Central memory CD8-positive, alpha-beta T cell (primary cell): ENCODE data around the gene PERM1.

Experiments
- ATAC-seq: fragments of 150-1000 bp; cut with Tn5 transposase; replicated peaks from 2 replicates; pipeline ENCODE4 v1.10.0; 2022; ENCODE audit warnings: mild to moderate bottlenecking, moderate FRiP score, moderate number of reproducible peaks; ENCODE audit not compliant: poor library complexity, severe bottlenecking; ENCODE audit errors: extremely low read depth
- DNase-seq, 2 donors: peaks; one replicate each; pipeline ENCODE4 v3.0.0; 2021; ENCODE audit warnings: low spot score in 2 of 2
- H3K27ac Mint-ChIP-seq: one replicate; pipeline ENCODE4 v1.8.0; 2022; ENCODE audit warnings: low read depth, mild to moderate bottlenecking, moderate library complexity, mixed read lengths
- H3K27me3 Mint-ChIP-seq: one replicate; pipeline ENCODE4 v1.8.0; 2022; ENCODE audit warnings: mixed read lengths
- H3K36me3 Mint-ChIP-seq: one replicate; pipeline ENCODE4 v1.8.0; 2022; ENCODE audit warnings: mild to moderate bottlenecking, moderate library complexity, mixed read lengths; ENCODE audit not compliant: insufficient read depth
- H3K4me1 Mint-ChIP-seq: one replicate; pipeline ENCODE4 v1.8.0; 2022; ENCODE audit warnings: mixed read lengths
- H3K4me3 Mint-ChIP-seq: one replicate; pipeline ENCODE4 v1.8.0; 2022; ENCODE audit warnings: mild to moderate bottlenecking, moderate library complexity, mixed read lengths
- H3K9me3 Mint-ChIP-seq: one replicate; pipeline ENCODE4 v1.8.0; 2022; ENCODE audit warnings: mixed read lengths

Gene PERM1

DNA sequence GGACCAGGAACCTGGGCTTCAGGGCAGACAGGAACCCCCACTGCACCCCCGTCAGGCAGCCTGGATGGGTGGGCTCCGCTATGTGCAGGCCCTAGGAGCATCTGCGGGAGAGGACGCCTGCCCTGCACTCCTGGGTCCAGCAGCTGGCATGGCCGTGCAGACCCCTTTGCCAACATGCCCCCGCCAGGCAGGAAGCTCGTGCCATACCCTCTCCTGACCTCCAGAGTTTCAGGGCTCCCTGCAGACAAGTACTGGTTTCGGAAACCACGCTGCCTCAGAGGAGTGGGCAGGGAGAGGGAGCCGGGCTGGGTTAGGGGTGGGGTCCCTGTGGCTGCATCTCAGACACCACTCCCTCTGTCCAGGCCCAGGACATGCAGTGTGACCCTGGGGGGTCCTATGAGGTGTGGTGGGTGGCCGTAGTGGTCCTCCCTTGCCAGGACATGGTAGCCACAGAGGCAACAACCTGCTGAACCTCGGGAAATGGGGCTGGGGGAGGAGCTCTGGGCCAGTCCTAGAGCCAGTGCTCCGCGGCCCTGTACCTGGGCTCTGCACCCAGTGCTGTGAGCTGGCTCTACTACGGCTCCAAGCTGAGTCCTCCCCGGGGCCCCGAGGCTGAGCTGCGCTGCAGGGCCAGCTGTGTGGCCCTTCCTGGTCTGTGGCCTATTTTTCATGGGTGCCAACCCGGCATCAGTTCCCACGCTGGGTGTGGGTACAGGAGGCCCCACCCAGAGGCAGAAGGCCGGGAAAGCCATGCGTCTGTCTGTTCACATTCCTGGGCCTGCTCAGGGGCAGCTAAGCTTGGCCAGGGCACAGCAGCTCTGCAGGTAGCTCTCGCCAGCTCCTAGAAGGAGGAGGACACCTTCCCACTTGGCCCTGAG, 14.2 kb downstream of the PERM1 start:
- H3K27me3 Mint-ChIP-seq = no peaks in the 10 kb centered on the region
- peaks cover 5% of the 10 kb centered on the region for H3K36me3 Mint-ChIP-seq
- no peaks in the 10 kb centered on the region for H3K4me1 Mint-ChIP-seq

DNA sequence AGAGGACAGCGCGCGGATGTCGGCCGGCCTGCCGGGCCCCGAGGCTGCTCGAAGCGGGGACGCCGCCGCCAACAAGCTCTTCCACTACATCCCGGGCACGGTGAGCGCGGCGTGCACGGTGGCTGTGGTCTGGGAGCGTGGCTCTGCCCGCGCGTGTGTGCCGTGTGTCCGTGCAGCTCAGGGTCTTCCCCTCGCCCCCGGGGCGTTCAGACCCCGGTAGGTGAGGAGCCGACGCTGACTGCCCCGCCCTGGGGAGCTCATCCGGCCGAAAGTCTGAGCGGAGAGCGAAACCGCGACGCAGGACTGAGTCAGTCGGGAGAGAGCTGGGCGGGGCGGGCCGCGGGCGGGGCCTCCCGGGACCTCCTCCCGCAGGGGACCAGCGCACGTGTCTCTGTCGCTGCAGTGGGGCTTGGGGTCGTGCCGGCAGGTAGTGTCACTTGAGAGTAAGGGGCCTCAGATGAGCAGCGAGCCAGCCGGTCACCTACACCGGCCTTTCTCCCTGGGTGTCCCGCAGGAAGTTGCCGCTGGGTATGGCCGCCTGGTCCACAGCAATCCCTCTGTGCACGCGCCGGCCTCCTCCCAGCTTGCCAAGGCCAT, 15.1 kb downstream of the PERM1 start:
- H3K9me3 Mint-ChIP-seq = no peaks in the 10 kb centered on the region
- peak; percentile 87 for ATAC-seq
- no peaks in the 10 kb centered on the region for H3K27me3 Mint-ChIP-seq
- no peaks in the 10 kb centered on the region for H3K4me1 Mint-ChIP-seq
- DNase-seq = peak in 1 of 2 donors; percentile 41
- H3K36me3 Mint-ChIP-seq = peaks cover 5% of the 10 kb centered on the region
- peak overlapping the region; percentile 76 for H3K4me3 Mint-ChIP-seq
- H3K27ac Mint-ChIP-seq = peak overlapping the region; percentile 22

More for the DNA sequence above, 14.2 kb downstream of the PERM1 start:
- Mint-ChIP-seq H3K9me3 (no peaks in the 10 kb centered on the region), H3K4me3 (no peak overlapping the region), H3K27ac (no peak overlapping the region)
- ATAC-seq = no peak
- DNase-seq = no peak

DNA sequence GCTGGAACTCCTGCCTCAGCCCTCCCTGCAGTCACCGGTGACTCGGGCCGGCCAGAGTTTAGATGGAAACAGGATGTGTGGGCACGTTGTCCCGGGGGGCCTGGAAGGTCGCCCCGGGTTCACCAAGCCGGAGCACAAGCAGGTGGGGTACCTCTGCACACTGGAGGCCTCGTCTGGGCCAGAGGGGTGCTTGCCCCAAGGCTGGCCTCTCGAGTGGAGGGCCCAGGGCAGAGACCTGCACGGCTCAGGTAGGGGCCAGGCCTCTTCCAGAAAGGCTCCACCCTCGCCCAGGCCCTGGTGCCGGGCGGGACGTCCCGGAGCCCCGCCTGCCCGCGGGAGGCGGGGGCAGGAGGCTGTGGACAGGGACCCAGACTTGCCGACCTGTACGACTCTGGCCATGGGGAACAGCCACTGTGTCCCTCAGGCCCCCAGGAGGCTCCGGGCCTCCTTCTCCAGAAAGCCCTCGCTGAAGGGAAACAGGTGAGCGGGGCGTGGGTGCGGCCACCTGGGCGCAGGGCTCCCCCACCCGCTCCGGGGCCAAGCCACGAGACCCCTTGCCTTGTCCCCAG, 15.7 kb downstream of the PERM1 start, which contains the start of gene PLEKHN1:
PLEKHN1 (plus strand) TSS at position 348 of the 569 bp plus-strand sequence; CDS start at position 398, 50 bp downstream.
- peak within 1 kb of the TSS; percentile 22 for H3K27ac Mint-ChIP-seq
- no peak for ATAC-seq
- no peak for DNase-seq

DNA sequence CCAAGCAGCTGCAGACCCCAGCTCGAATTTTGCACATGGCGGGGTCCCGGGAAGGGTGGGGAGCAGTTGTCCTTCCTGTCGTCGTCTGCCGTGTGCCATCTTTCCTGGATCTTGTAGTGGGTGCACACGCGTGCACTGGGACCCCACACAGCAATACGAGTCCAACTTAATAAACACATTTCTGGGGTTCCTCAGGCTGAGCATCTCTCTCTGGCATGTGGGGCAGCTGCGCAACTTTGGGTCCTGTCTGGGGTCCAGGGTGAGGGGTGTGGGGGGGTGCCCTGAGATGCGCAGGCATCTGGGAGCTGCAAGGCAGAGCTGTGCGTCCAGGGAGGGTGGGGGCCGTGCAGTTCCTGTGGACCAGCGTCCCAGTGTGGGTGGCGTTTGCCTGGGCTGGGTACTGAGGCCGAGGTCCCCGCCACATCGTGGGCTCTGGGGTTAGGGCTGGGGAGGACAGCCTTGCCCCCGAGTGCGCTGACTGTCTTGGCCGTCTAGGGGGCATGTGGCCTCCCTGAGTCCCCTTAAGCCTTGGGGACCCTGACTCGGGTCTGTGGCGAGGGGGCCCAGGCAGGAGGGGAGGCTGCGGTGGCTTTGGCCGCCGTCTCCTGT, 16.3 kb downstream of the PERM1 start:
- Mint-ChIP-seq H3K27ac (no peak overlapping the region), H3K27me3 (no peaks in the 10 kb centered on the region), H3K9me3 (no peaks in the 10 kb centered on the region), H3K4me1 (no peaks in the 10 kb centered on the region), H3K4me3 (peak overlapping the region; percentile 40), H3K36me3 (peaks cover 7% of the 10 kb centered on the region)
- DNase-seq (no peak), ATAC-seq (no peak)

More for the DNA sequence above, 15.7 kb downstream of the PERM1 start, which contains the start of gene PLEKHN1:
- Mint-ChIP-seq H3K9me3 (no peaks in the 10 kb centered on the region), H3K27me3 (no peaks in the 10 kb centered on the region), H3K4me3 (peak within 1 kb of the TSS; percentile 76), H3K36me3 (peaks cover 7% of the 10 kb centered on the region), H3K4me1 (no peaks in the 10 kb centered on the region)

DNA sequence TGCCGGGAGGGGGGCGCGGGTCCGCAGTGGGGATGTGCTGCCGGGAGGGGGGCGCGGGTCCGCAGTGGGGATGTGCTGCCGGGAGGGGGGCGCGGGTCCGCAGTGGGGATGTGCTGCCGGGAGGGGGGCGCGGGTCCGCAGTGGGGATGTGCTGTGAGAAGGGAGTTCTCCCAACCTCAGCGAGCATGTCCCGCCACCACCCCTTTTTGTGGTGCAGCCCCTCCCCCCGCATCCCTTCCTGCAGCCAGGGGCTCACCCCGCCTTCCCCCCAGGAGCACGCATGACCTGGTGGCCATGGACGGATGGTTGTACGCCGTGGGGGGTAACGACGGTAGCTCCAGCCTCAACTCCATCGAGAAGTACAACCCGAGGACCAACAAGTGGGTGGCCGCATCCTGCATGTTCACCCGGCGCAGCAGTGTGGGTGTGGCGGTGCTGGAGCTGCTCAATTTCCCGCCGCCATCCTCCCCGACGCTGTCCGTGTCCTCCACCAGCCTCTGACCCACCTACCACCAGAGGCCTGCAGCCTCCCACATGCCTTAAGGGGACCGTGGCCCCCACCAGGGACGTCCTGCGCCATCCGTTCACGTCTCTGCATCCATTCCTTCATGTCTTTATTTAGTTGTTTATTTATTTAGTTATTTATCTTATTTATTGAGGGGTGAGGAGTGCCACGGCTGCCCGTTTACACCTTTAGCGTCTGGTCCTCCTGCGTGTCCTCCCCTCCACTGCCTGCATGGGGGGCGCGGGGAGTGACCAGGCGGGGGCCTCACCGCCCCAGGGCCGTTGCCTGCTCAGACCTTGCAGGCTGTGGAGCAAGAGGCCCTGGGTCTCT, 17.0 kb downstream of the PERM1 start:
- ATAC-seq (no peak), DNase-seq (no peak)
- H3K27ac Mint-ChIP-seq = no peak overlapping the region
- peaks cover 7% of the 10 kb centered on the region for H3K36me3 Mint-ChIP-seq
- no peaks in the 10 kb centered on the region for H3K4me1 Mint-ChIP-seq
- no peaks in the 10 kb centered on the region for H3K27me3 Mint-ChIP-seq
- peak overlapping the region; percentile 40 for H3K4me3 Mint-ChIP-seq
- H3K9me3 Mint-ChIP-seq = no peaks in the 10 kb centered on the region

DNA sequence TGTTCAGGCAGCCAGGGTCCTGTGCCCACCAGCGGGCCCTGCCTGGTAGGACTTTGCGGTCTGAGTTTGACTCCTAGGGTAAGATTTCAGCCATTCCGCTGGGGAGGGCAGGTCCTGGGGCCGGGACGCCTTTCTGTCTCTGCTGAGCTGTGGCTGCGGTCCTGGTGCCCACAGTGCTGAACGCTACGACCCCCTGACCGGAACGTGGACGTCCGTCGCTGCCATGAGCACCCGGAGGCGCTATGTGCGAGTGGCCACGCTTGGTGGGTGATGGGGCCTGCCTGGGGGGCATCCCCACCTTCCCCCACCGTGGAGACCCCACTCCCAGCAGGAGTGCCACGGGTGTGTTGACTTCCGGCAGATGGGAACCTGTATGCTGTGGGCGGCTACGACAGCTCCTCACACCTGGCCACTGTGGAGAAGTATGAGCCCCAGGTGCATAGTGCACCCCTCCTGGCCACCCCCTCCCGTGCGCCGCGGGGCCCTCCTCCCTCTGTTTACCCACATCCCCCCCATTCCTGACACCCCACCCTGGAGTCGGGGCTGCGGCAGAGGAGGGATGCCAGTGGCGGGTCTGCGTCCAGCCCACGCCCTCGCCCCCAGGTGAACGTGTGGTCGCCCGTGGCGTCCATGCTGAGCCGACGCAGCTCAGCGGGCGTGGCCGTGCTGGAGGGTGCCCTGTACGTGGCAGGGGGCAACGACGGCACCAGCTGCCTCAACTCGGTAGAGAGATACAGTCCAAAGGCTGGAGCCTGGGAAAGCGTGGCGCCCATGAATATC, 18.0 kb downstream of the PERM1 start:
- H3K4me1 Mint-ChIP-seq = no peaks in the 10 kb centered on the region
- H3K36me3 Mint-ChIP-seq = peaks cover 11% of the 10 kb centered on the region
- no peak overlapping the region for H3K4me3 Mint-ChIP-seq
- no peak for ATAC-seq
- H3K27ac Mint-ChIP-seq = no peak overlapping the region
- DNase-seq = no peak
- no peaks in the 10 kb centered on the region for H3K27me3 Mint-ChIP-seq
- no peaks in the 10 kb centered on the region for H3K9me3 Mint-ChIP-seq

DNA sequence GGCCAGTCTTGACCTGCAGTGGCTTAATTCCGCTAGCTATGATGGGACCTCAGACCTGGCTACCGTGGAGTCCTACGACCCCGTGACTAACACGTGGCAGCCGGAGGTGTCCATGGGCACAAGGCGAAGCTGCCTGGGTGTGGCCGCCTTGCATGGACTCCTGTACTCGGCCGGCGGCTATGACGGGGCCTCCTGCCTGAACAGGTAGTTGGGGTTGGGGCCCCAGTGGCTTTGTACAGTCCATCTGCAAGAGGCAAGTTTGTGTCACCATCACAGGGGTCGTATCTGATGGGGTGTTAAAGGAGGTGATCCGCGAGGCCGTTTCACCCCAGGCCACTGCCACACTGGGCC, 18.6 kb downstream of the PERM1 start:
- Mint-ChIP-seq H3K27me3 (no peaks in the 10 kb centered on the region), H3K27ac (no peak overlapping the region), H3K4me3 (peak overlapping the region; percentile 88), H3K9me3 (no peaks in the 10 kb centered on the region), H3K36me3 (peaks cover 12% of the 10 kb centered on the region), H3K4me1 (peaks cover 5% of the 10 kb centered on the region)
- DNase-seq = no peak
- ATAC-seq = no peak

DNA sequence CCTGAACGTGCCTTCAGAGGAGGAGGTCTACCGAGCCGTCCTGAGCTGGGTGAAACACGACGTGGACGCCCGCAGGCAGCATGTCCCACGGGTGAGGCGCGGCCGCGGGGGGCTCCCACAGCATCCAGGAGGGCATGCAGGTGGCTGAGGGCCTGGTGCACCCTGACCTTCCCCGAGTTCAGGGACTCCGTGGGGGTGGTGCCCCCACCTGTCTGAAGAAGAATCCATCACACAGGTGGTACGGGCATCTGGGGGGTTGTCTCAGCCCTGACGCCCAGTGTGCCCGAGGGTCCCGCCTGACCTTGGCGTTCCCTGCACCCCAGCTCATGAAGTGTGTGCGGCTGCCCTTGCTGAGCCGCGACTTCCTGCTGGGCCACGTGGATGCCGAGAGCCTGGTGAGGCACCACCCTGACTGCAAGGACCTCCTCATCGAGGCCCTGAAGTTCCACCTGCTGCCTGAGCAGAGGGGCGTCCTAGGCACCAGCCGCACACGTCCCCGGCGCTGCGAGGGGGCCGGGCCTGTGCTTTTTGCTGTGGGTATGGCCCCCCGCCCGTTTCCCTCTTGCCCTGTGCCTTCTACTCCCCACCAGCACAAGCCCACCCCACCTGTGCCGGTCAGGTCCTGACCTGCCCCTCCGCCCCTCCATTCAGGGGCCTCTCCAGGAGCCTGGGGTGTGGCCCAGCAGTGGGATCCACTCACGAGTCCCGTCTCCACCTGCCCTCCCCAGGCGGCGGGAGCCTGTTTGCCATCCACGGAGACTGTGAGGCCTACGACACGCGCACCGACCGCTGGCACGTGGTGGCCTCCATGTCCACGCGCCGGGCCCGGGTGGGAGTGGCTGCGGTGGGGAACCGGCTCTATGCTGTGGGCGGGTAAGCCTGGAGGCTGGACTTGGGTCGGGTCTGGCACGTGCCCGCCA, 19.3 kb downstream of the PERM1 start:
- H3K4me3 Mint-ChIP-seq = peak overlapping the region; percentile 88
- H3K27me3 Mint-ChIP-seq = no peaks in the 10 kb centered on the region
- ATAC-seq (no peak), DNase-seq (no peak)
- peaks cover 11% of the 10 kb centered on the region for H3K4me1 Mint-ChIP-seq
- H3K36me3 Mint-ChIP-seq = peaks cover 15% of the 10 kb centered on the region
- H3K27ac Mint-ChIP-seq = peak overlapping the region; percentile 10
- H3K9me3 Mint-ChIP-seq = no peaks in the 10 kb centered on the region

DNA sequence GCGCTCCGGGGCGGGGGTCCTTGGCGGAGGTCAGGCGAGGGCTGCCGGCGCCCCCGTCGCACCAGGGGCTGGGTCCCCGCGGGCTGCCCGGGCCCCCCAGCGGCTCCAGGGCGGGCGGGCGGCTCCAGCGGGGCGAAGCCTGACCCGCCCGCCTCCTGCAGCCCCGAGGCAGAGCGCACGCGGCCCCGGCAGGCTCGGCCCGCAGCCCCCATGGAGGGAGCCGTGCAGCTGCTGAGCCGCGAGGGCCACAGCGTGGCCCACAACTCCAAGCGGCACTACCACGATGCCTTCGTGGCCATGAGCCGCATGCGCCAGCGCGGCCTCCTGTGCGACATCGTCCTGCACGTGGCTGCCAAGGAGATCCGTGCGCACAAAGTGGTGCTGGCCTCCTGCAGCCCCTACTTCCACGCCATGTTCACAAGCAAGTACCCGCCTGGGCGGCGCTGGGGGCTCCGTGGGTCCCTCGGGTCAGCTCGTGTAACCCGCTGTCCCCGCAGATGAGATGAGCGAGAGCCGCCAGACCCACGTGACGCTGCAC, 20.7 kb downstream of the PERM1 start:
- H3K27ac Mint-ChIP-seq = no peak overlapping the region
- DNase-seq = no peak
- H3K9me3 Mint-ChIP-seq = no peaks in the 10 kb centered on the region
- no peak for ATAC-seq
- H3K4me3 Mint-ChIP-seq = peak overlapping the region; percentile 88
- peaks cover 20% of the 10 kb centered on the region for H3K36me3 Mint-ChIP-seq
- H3K27me3 Mint-ChIP-seq = no peaks in the 10 kb centered on the region
- peaks cover 20% of the 10 kb centered on the region for H3K4me1 Mint-ChIP-seq

DNA sequence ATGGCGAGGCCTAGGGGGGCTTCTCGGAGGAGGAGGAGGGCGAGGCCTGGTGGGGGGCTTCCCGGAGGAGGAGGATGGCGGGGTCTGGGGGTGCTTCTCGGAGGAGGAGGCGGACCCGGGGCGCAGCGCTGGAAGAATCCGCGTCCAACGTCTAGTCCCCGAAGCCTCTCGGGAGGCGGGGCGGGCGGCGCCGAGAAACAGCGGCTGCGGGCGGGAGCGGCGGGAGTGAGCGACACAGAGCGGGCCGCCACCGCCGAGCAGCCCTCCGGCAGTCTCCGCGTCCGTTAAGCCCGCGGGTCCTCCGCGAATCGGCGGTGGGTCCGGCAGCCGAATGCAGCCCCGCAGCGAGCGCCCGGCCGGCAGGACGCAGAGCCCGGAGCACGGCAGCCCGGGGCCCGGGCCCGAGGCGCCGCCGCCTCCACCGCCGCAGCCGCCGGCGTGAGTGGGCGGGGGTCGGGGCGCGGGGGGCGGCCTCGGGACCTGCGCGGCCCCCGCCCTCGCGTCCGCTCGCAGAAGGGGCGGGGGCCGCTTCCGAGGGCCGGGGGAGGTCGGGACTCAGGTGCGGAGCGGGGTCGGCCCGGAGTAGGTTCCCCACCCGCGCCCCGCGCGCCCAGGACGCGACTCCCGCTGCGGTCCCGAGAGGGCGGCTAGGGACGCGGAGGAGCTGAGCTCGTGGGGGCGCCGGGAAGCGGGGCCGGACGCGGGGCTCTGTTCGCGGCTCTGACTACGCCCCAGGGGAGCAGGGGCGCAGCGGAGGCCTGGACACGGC, 21.3 kb downstream of the PERM1 start, which contains the start of gene KLHL17:
KLHL17 (plus strand) TSS at position 222 of the 769 bp plus-strand sequence; CDS start at position 332, 110 bp downstream.
- H3K36me3 Mint-ChIP-seq = peaks cover 20% of the 10 kb centered on the region
- peak; percentile 52 for ATAC-seq
- DNase-seq = peak; percentile 47 to 54
- H3K27ac Mint-ChIP-seq = no peak within 1 kb of the TSS
- H3K4me3 Mint-ChIP-seq = peak within 1 kb of the TSS; percentile 88
- H3K4me1 Mint-ChIP-seq = peaks cover 20% of the 10 kb centered on the region
- no peaks in the 10 kb centered on the region for H3K27me3 Mint-ChIP-seq
- H3K9me3 Mint-ChIP-seq = no peaks in the 10 kb centered on the region
